Stimulated activated naive CD4-positive, alpha-beta T cell treated with Interleukin-2 at 50 U/mL for 16 hours (primary cell): ENCODE measurements around the gene CCKAR.

ENCODE experiments used
- DNase-seq: peaks from one replicate; lab custom pipeline; 2025; lab: John Stamatoyannopoulos, UW

The CCKAR gene

DNA sequence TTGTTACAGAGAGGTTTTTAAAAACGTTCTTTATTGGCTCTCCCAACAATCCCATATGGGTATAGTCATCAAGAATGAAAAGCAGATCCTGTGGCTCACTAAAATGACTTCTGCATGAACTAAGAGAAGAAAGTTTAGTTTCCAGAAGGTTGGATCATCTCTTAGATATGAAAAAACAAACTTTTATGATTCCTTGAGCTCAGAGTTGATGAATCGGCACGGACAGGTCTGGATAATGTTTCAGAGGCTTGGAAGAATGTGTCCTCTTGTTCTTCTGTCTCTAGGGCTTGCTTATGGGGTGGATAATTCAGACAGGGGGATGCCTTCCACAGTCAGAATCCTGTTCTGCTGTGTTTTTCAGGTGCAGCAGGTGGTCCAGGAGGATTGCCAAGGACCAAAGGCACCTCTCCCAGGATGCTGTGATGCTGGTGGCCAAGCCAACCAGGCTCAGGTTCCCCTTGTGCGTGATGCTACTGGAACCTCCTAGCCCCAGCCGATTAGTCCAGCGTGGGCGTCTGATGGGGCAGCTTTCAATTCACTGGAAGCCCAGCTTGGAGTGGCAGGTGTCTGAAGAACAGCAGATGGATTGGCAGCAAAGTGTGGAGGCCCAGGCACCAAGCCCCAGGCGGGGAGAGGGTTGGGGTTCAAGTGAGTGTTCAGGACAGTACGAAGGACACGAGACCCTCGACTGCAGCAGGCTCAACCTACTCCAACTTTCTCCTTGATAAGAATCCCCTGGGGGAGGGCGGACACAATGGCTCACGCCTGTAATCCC lies 30.3 kb downstream of the CCKAR start:
- DNase-seq, result no peak

- no peak for DNase-seq
Observed at GRCh38 chr4:26459054-26459755, 31.1 kb downstream of the CCKAR start.

DNA sequence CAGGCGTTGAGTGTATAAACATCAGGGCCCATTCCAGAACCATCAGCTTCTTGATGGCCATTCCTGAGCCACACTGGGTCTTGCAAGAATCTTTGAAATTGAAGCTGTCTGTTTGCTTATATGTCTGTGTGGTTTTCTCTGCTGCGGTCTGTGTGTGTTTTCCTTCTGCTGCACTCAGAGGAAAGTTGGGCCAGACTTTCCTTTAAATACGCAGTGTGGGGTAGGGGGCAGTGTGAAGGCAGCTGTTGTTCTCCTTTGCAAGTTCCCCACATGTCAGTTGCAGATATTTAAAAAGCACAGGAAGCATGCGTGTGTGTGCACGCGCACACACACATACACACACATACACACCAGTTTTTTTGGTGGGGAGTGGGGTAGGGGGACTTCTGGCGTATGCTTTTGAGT lies 32.1 kb downstream of the CCKAR start:
- DNase-seq, result no peak

DNA sequence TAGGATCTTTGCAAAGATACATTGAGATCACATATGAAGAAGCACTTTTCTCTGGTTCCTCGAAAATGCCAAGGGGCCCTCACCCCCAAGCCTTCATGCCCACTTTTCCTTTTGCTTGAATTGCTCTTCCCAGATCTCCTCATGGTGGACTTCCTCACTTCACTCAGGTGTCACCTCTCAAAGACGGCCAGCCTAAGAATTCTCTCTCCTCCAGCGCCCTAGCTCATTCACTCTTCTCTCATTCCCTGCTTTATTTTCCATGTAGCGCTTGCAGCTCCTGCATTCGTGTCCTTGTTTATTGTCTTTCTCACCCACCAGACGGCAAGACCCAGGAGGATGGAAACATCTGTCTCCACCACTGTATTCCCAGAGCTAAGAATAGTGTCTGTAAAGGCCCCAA lies 32.9 kb downstream of the CCKAR start:
- no peak for DNase-seq

DNA sequence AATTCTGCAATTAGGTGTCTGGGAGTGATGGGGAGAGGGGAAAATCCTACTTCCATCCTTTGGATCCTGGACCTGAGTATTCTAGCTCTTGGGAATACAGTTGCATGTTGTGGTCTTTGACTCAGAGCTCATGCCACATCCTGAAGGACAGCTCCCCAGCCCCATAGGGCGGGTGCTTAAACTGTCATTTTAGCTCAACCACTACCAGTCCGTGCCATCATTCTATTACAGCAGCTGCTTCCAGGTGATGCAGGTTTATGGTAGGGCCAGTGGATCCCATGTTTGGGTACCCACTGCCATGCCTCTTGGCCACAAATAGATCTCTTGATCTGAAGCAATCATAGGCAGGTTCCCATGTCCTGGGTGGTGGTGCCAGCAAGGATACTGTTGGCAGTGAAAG lies 34.7 kb downstream of the CCKAR start:
- DNase-seq, result no peak

GRCh38 chr4:26454961-26455360 lies 35.3 kb downstream of the CCKAR start:
- no peak for DNase-seq

GRCh38 chr4:26452565-26453531 lies 37.4 kb downstream of the CCKAR start:
- DNase-seq, result no peak

DNA sequence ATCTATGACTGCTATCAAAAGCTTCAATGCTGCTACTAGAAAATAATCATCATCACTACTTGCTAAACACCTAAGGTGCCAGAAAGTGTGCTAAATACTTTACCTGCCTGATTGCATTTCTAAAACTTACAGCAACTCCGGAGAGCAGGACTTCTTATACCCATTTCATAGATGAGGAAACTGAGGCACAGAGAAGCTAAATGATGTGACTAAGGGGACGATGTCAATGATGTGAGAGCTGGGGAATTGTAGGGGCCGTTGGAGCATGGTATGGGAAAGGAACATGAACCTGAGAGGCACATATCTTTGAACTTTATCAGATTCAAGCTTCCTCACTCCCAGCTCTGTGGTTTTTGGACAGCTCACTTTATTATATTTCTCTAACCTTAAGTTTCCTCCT lies 38.7 kb downstream of the CCKAR start:
- no peak for DNase-seq

GRCh38 chr4:26450418-26450817 lies 39.9 kb downstream of the CCKAR start:
- DNase-seq, result no peak

DNA sequence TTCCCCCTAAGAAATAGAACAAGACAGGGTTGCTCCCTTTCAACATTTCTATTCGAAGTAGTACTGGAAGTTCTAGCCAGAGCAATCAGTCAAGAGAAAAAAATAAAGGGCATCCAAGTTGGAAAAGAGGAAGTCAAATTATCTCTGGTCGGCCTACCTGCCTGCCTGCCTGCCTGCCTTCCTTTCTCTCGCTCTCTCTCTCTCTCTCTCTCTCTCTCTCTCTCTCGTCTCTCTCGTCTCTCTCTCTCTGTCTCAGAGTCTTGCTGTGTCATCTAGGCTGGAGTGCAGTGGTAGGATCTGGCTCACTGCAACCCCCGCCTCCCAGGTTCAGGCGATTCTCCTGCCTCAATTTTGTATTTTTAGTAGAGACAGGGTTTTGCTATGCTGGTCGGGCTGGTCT lies 42.9 kb downstream of the CCKAR start:
- no peak for DNase-seq

DNA sequence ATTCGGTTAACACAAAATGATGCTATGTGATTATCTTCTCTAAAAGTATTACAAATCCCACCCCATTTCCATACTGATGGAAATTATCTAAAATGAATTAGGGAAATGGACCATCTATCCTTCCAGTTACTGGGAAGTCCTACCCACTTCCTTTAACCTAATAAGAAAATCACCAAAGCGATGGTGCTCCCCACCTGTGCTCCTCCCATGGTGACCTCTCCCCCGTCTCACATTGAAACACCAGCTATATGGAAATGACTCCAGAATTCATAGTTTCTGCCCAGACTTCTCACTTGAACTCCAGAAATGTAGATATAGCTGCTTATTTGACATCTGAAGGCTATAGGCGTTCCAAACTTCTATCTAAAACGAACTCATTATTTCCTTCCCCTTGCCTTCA lies 48.5 kb downstream of the CCKAR start:
- DNase-seq, result no peak

GRCh38 chr4:26441102-26441501 lies 49.2 kb downstream of the CCKAR start:
- no peak for DNase-seq

- no peak for DNase-seq
Observed at GRCh38 chr4:26434030-26434639, 56.1 kb downstream of the CCKAR start.

DNA sequence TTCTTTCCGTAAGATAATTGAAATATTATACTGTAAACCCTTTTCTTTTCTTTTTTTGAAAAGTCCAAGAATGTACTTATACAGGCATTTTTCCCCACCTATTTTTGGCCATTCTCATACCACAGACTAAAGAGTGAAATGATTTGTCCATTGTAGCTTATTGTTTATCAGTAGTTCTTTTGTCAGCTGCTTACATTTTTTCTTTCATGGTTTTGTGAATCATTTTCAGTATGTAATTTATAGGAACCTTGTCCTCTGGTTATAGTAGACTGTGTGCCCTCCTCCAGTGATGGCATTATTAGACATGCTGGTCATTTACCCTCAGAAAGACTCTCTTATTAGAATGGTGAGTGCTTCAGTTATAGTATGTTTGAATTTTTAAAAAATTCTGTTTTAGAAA lies 56.7 kb downstream of the CCKAR start:
- DNase-seq, result no peak

- DNase-seq, result no peak
Observed at GRCh38 chr4:26432419-26432818, 57.9 kb downstream of the CCKAR start.

GRCh38 chr4:26431461-26432180 lies 58.7 kb downstream of the CCKAR start:
- DNase-seq, result no peak
